PC-9 (cell line): ENCODE measurements around the gene GRIK3.

Source experiments
- CTCF ChIP-seq: fragments of 200-600 bp; sonication (generic); conservative IDR thresholded peaks from 2 replicates; pipeline ENCODE4 v1.6.1; 2017; ENCODE audit warnings: mixed run types, antibody characterized with exemption, mild to moderate bottlenecking, moderate library complexity
- EZH2 ChIP-seq: fragments of 200-600 bp; sonication (generic); IDR thresholded peaks from 2 replicates; pipeline ENCODE4 v1.8.0; 2017; ENCODE audit warnings: antibody characterized with exemption, low read depth

GRCh38 chr1:36975642-36976041, 58.7 kb downstream of the GRIK3 start:
- TF ChIP-seq CTCF (no peak), EZH2 (no peak)
